ENCODE results near the gene HEBP1. TPM values are rescaled to one million over a fixed set of nuclear protein-coding genes. Genes with fewer than 3 reads are reported as not detected.

The HEBP1 gene
- total RNA-seq, 1 experiment from 2014 or later, result 0.46 TPM

GRCh38 chr12:12954356-12954755 is 45.7 kb downstream of the HEBP1 start:
- no peak for DNase-seq (ENCODE audit: low spot score)

- no peak for DNase-seq (ENCODE audit: low spot score)
These were observed 48.0 kb downstream of the HEBP1 start, which contains the start of gene GPRC5D for GRCh38 chr12:12952036-12952435. TSS of gene GPRC5D (minus strand) at chr12:12952170. CDS start at chr12:12950384, 1,786 bp downstream.

DNA sequence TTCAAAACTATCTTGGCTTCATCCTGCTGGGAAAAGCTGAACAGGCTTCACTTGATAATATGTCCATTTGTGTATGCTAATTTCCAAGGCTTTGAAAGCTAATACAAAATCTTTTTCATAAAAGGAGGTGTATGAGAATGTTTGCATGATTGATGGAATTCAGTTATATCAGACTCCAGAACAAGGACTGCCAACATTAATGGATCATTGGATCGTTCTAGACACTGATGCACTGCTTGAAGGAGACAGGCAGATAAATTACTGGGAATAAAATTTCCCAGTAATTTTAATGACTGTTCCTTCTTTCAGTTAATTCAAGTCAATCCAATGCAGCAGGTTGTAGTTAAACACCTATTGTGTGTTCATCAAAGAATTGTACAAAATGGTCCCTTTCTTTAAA is 48.6 kb downstream of the HEBP1 start:
- no peak for DNase-seq (ENCODE audit: low spot score)

GRCh38 chr12:12947902-12948301 is 52.2 kb downstream of the HEBP1 start:
- DNase-seq (ENCODE audit: low spot score), result no peak

GRCh38 chr12:12946686-12947355 is 53.2 kb downstream of the HEBP1 start:
- DNase-seq (ENCODE audit: low spot score), result peak; percentile 26

DNA sequence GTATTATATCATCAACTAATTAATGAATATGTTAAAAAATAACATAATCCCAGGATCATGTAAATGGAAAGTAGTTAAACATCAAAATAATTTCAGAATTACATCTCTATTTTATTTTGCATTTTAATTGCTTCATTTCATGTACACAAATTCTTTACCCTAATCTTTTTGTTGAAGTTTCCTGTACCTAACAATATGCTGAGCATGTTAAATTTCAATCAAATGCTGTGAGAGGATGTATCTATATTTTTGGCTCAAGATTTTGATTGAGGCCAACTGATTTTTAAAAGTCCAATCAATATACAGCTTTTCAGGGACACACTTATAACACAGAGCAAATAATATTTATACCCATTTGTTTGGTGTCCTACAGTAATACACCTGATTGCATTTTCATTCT is 54.5 kb downstream of the HEBP1 start:
- DNase-seq (ENCODE audit: low spot score), result no peak

DNA sequence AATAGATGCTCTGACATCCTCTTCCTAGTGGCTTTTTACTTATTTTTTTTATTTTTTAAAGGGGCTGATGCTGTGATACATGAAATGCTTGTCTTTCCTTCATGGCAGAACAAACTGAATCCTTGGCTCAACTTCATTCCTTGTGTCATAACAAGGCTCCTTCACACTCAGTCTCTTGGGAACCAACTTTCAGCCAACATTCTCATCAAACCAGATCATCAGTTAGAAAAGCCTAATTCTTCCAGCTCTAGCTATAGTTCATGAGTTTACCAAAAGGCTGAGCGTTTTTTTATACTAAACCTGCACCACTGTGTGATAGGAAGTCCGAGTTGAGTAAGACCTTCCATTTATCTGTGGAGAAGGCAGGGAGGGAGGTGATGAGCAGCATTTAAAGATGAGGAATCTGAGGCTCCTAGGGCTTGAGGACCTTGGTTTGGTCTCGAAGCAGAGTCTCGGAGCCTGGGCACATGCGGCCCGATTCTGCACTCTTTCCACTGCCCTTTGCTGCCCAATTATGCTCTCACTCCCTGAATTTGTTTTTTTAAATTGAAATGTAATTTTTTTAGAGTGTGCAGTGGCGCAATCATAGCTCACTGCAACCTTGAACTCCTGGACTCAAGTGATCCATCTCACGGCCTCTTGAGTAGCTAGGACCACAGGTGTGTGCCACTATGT is 56.3 kb downstream of the HEBP1 start:
- no peak for DNase-seq (ENCODE audit: low spot score)

DNA sequence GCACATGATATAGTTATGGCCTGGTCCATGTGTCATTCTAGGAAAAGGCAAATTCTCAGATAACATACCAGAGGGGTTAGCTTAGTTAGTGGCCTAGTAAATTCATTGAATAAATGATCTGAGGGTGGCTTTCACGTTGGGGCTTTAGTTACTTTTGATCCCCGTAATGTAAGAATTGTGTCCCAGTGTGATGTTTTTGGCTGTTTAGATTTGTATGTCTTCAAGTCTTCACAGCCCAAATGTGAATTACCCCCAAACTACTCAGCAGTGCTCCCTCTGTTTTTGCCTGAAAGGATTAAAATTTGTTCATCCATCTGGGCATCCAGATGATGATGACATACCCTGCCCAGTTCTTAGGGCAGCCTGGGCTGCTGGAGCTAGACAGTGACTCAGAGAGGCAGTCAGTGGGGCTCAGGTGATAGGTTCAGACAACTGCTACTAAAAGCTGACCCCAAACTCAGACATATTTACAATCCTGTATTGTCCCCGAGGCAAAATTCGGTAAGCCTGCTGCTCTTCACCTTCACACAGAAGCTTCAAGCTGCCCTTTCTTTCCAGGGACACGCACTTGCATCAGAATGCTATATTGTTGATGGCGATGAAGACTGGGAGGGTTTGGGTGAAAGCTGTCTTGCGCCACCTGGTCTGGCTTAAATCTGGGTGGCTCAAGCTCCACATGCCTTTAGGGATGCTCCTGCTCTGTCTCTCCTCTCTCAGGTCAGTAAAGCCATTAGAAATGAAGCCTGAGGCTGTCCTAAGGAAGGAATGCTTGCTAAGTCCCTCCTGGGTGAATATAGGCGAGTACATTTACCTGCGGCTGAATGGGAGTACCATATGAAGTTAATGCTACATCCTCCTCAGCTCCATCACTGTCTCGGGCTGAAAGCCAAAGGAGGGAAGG is 58.4 kb downstream of the HEBP1 start:
- DNase-seq (ENCODE audit: low spot score), result no peak

DNA sequence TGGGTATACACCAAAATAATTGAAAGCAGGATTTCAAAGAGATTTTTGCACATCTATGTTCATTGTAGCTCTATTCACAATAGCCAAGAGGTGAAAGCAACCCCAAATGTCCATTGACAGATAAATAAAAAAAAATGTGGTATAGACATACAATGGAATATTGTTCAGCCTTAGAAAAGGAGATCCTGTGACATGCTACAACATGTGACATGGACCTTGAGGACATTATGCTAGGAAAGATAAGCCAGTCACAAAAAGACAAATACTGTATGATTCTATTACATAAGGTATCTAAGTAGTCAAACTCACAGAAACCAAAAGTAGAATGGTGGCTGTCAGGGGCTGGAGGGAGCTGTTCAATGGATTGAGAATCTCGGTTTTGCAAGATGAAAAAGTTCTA is 60.2 kb downstream of the HEBP1 start:
- DNase-seq (ENCODE audit: low spot score), result no peak

DNA sequence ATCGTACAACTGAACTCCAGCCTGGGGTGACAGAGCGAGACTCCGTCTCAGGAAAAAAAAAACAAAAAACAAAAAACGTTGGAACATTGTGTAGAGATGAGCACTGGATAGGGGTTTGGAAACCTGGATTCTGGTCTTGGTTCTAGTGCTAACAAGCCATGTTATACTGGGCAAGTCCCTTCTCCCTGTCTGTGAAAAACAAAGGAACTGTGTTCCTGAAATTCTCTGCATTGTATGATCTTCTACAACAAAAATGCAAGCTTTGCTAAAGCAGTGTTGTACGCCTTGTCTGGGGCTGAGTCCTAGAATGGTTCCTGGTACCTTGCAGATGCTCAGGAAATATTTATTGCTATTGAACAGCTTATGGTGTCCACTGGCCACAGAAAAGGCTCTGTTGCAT is 61.5 kb downstream of the HEBP1 start:
- no peak for DNase-seq (ENCODE audit: low spot score)

DNA sequence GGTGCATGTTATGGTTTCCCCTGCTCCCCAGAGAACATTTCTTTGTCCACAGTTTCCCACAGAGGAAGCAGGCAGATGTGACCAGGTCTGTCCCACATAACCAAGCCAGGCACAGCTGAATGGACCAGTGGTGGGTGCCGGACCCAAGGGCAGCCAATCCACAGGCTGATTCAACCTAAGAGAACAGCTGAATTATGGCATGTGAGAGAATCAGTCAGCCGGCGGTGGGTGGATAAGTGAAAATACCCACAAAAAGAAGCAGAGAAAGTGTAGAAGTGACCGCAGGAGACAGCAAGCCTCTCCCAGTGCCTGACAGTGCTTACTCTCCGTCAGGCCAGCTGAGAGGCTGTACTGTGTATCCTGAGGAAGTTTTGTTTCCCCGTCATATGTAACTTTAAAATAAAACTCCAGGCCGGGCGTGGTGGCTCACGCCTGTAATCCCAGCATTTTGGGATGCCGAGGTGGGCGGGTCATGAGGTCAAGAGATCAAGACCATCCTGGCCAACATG is 63.0 kb downstream of the HEBP1 start:
- no peak for DNase-seq (ENCODE audit: low spot score)

DNA sequence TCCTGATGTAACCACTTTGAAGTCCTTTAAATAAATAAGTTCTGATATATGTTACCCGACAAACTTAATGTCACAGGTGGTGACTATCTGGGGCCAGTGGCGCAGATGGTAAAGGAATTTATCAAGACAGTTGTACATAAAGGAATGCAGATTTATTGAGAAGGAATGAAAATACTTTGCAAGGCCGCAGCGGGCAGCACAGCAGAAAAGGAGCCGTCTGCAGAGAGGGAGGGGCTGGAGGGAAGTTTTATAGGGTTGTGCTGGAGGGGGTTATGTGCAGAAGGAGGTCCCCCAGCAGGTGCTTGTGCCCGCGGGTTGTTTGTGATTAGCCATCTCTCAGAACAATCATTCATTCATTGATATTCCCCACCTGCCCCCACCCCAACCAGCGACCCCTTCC is 65.5 kb downstream of the HEBP1 start:
- DNase-seq (ENCODE audit: low spot score), result no peak

DNA sequence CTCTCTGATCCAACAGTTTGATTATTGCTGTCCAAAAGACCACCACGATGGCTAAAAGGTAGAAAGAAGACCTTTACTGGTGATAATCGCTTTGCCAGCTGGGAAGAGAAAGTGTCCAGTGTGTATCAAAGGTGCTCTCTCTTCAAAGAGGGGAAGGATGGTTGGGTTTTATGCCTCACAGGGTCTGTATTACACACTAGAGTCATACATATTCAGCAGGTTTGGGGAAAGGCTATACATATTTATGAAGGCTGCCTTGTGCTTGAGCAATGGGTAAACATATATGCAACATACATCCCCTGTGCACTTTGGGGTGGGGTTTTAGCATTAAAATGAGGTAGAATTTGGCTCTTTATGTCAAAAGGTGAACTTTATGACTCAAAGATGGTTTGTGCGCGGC is 66.3 kb downstream of the HEBP1 start:
- no peak for DNase-seq (ENCODE audit: low spot score)

- no peak for DNase-seq (ENCODE audit: low spot score)
These were observed 69.3 kb downstream of the HEBP1 start for GRCh38 chr12:12930633-12931219.

DNA sequence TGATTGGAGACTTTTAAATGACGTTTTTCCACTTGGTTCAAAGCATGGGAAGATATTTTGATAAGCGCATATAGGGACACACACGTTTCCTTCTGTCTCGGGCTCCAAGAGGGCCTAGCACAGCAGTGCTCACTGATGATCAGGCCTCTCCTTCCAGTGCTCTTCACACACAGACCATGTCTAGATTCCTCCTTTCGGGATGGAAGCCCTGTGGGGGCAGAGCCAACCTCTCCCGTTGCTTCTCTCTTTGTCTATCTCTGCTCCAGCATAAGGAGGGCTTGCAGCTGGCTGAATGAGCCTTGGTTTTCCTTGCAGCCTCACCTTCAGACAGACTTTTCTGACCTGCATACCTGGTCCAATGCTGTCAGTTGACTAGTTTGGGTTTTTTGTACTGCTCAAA is 70.4 kb downstream of the HEBP1 start:
- DNase-seq (ENCODE audit: low spot score), result no peak

GRCh38 chr12:12927211-12928079 is 72.6 kb downstream of the HEBP1 start:
- peak; percentile 87 for DNase-seq (ENCODE audit: low spot score)

- DNase-seq (ENCODE audit: low spot score), result no peak
These were observed 73.4 kb downstream of the HEBP1 start for GRCh38 chr12:12926571-12927071.

GRCh38 chr12:12925388-12925787 is 74.7 kb downstream of the HEBP1 start:
- DNase-seq (ENCODE audit: low spot score), result no peak
